Trophoblast cell (in vitro differentiated cells and primary cell): ENCODE results near the gene RANBP17.
A peak's percentile ranks its signal among the peaks of the same experiment; 100 is the strongest.

Source experiments
- DNase-seq, 2 donors: peaks; one replicate each; pipeline ENCODE4 v3.0.0-alpha.2; 2016
- H2AFZ ChIP-seq: 2 replicates; pipeline ENCODE4 v1.6.1; 2013; ENCODE audit warnings: low read length, moderate library complexity, mild to moderate bottlenecking; ENCODE audit not compliant: insufficient read depth, poor library complexity
- H2AK5ac ChIP-seq: 2 replicates; pipeline ENCODE4 v1.6.1; 2013; ENCODE audit warnings: mild to moderate bottlenecking, low read length
- H2BK120ac ChIP-seq: 2 replicates; pipeline ENCODE4 v1.6.1; 2013; ENCODE audit warnings: low read length, mild to moderate bottlenecking, moderate library complexity; ENCODE audit not compliant: insufficient read depth, poor library complexity
- H2BK12ac ChIP-seq: 2 replicates; pipeline ENCODE4 v1.6.1; 2013; ENCODE audit warnings: mild to moderate bottlenecking, low read length, moderate library complexity
- H2BK5ac ChIP-seq: 2 replicates; pipeline ENCODE4 v1.6.1; 2013; ENCODE audit warnings: low read length, low read depth, moderate library complexity, mild to moderate bottlenecking; ENCODE audit not compliant: poor library complexity
- H3K14ac ChIP-seq: 2 replicates; pipeline ENCODE4 v1.6.1; 2013; ENCODE audit warnings: mild to moderate bottlenecking, low read length
- H3K18ac ChIP-seq: 2 replicates; pipeline ENCODE4 v1.6.1; 2013; ENCODE audit warnings: mild to moderate bottlenecking, low read length
- H3K23ac ChIP-seq: 2 replicates; pipeline ENCODE4 v1.6.1; 2013; ENCODE audit warnings: low read length
- H3K27ac ChIP-seq: 2 replicates; pipeline ENCODE4 v1.5.1; 2013; ENCODE audit warnings: low read depth, mild to moderate bottlenecking, inconsistent platforms, low read length, moderate library complexity
- H3K27me3 ChIP-seq: 2 replicates; pipeline ENCODE4 v1.6.1; 2013; ENCODE audit warnings: inconsistent platforms, mild to moderate bottlenecking, low read length, moderate library complexity; ENCODE audit not compliant: insufficient read depth
- H3K36me3 ChIP-seq, 2 experiments: 1 replicate in 1 of 2; 2 replicates in 1 of 2; pipeline ENCODE4 v1.6.1; 2013; ENCODE audit warnings: low read length in 2 of 2, mild to moderate bottlenecking in 2 of 2, moderate library complexity in 1 of 2; ENCODE audit not compliant: insufficient read depth in 2 of 2, control insufficient read depth in 1 of 2
- H3K4ac ChIP-seq: 2 replicates; pipeline ENCODE4 v1.6.1; 2013; ENCODE audit warnings: low read depth, mild to moderate bottlenecking, low read length, moderate library complexity
- H3K4me1 ChIP-seq, 2 experiments: 1 replicate in 1 of 2; 2 replicates in 1 of 2; pipeline ENCODE4 v1.6.1; 2013; ENCODE audit warnings: low read length in 2 of 2, mild to moderate bottlenecking in 2 of 2, moderate library complexity in 1 of 2; ENCODE audit not compliant: insufficient read depth in 2 of 2, control insufficient read depth in 1 of 2
- H3K4me2 ChIP-seq: 2 replicates; pipeline ENCODE4 v1.6.1; 2013; ENCODE audit warnings: inconsistent platforms, mild to moderate bottlenecking, low read length, moderate library complexity
- H3K4me3 ChIP-seq: 2 replicates; pipeline ENCODE4 v1.5.1; 2013; ENCODE audit warnings: mild to moderate bottlenecking, low read depth, low read length, inconsistent platforms
- H3K79me1 ChIP-seq: one replicate; pipeline ENCODE4 v1.6.1; 2013; ENCODE audit warnings: low read length
- H3K79me2 ChIP-seq: 2 replicates; pipeline ENCODE4 v1.6.1; 2013; ENCODE audit warnings: low read length, mild to moderate bottlenecking; ENCODE audit not compliant: control insufficient read depth, insufficient read depth, poor library complexity
- H3K9ac ChIP-seq: 2 replicates; pipeline ENCODE4 v1.6.1; 2013; ENCODE audit warnings: mild to moderate bottlenecking, low read length
- H3K9me3 ChIP-seq: 2 replicates; pipeline ENCODE4 v1.6.1; 2013; ENCODE audit warnings: low read depth, mild to moderate bottlenecking, control low read depth, inconsistent platforms, low read length; ENCODE audit not compliant: insufficient read depth
- H4K12ac ChIP-seq: 2 replicates; pipeline ENCODE4 v1.6.1; 2013; ENCODE audit warnings: low read depth, mild to moderate bottlenecking, low read length, moderate library complexity
- H4K8ac ChIP-seq: 2 replicates; pipeline ENCODE4 v1.6.1; 2013; ENCODE audit warnings: low read depth, mild to moderate bottlenecking, low read length, moderate library complexity
- H4K91ac ChIP-seq: one replicate; pipeline ENCODE4 v1.6.1; 2013; ENCODE audit warnings: low read depth, mild to moderate bottlenecking, low read length, moderate library complexity
- WGBS: extraction: QIAGEN DNeasy Blood & Tissue Kit; methylation state at CpG from one replicate; pipeline ENCODE4 v1.1.7; 2013; ENCODE audit warnings: missing lambda C conversion rate; ENCODE audit not compliant: insufficient read length, insufficient coverage; ENCODE audit errors: extremely low coverage; 5-methylcytosine and 5-hydroxymethylcytosine counted together

RANBP17 gene

DNA sequence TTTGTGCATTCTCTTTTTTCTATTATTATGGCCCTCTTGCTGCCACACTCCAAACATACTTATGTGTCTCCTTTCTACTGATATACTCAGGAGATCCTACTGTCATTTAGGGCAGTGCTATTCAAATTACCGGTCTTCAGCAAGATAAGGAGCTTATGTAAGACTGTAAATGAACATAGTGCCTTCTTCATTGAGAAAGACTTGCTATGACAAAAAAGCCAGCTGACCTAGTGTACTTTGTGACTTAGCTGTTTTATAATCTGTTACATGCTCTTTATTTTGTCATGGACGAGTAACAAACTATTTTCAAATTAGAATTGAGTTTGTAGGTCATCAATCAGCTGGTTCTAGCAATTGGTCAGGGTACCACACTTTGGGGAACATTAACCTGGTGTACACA, 32.8 kb downstream of the RANBP17 start:
- no CpG with 5 or more reads among the region's 2 CpGs for WGBS
- H3K27ac ChIP-seq, result no peak overlapping the region

DNA sequence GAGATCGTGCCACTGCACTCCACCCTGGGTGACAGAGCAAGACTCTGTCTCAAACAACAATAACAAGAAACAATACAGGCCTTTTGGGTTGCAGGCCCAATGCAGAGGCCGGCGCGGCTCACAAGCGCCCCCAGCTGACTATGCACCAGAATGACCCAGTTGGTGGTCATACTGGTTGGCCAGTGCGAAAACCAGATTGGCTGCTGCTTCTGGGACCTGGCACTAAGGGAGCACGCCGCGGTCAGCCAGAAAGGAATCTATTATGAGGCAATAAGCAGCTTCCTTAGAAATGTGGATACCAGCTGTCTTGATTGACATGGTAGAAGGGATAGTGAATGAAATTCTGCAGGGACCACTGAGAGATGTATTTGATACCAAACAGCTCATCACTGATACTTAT, 35.0 kb downstream of the RANBP17 start:
- H3K4me3 ChIP-seq, result no peak overlapping the region
- H3K79me1 ChIP-seq, result no peaks in the 10 kb centered on the region
- H2BK5ac ChIP-seq, result no peak overlapping the region
- H3K36me3 ChIP-seq, result no peaks in the 10 kb centered on the region
- no peak overlapping the region for H3K27ac ChIP-seq
- no peak overlapping the region for H4K8ac ChIP-seq
- no peak overlapping the region for H4K91ac ChIP-seq
- peak; percentile 41 to 64 for DNase-seq
- no peak overlapping the region for H3K9ac ChIP-seq
- H3K4ac ChIP-seq, result no peak overlapping the region
- H3K18ac ChIP-seq, result no peak overlapping the region
- H3K9me3 ChIP-seq, result no peaks in the 10 kb centered on the region
- no peak overlapping the region for H2BK12ac ChIP-seq
- H2AK5ac ChIP-seq, result no peak overlapping the region
- no peak overlapping the region for H3K23ac ChIP-seq
- no peaks in the 10 kb centered on the region for H3K4me1 ChIP-seq
- no peaks in the 10 kb centered on the region for H3K79me2 ChIP-seq
- H3K14ac ChIP-seq, result no peak overlapping the region
- H4K12ac ChIP-seq, result no peak overlapping the region
- no peak overlapping the region for H2AFZ ChIP-seq
- H2BK120ac ChIP-seq, result no peak overlapping the region
- WGBS, result no CpG with 5 or more reads among the region's 9 CpGs
- H3K4me2 ChIP-seq, result no peak overlapping the region
- H3K27me3 ChIP-seq, result no peaks in the 10 kb centered on the region

More for the DNA sequence above, 32.8 kb downstream of the RANBP17 start:
- H3K23ac ChIP-seq, result no peak overlapping the region
- H2BK5ac ChIP-seq, result no peak overlapping the region
- no peaks in the 10 kb centered on the region for H3K9me3 ChIP-seq
- H4K91ac ChIP-seq, result no peak overlapping the region
- H3K4me2 ChIP-seq, result no peak overlapping the region
- no peak overlapping the region for H4K8ac ChIP-seq
- no peak overlapping the region for H4K12ac ChIP-seq
- no peak overlapping the region for H3K9ac ChIP-seq
- no peak overlapping the region for H3K4me3 ChIP-seq
- H2BK12ac ChIP-seq, result no peak overlapping the region
- H2BK120ac ChIP-seq, result no peak overlapping the region
- H3K14ac ChIP-seq, result no peak overlapping the region
- H2AK5ac ChIP-seq, result no peak overlapping the region
- DNase-seq, result no peak
- H3K18ac ChIP-seq, result no peak overlapping the region
- no peak overlapping the region for H2AFZ ChIP-seq
- H3K4ac ChIP-seq, result no peak overlapping the region
- no peaks in the 10 kb centered on the region for H3K36me3 ChIP-seq
- H3K79me1 ChIP-seq, result no peaks in the 10 kb centered on the region
- H3K4me1 ChIP-seq, result no peaks in the 10 kb centered on the region
- H3K27me3 ChIP-seq, result no peaks in the 10 kb centered on the region
- H3K79me2 ChIP-seq, result no peaks in the 10 kb centered on the region

DNA sequence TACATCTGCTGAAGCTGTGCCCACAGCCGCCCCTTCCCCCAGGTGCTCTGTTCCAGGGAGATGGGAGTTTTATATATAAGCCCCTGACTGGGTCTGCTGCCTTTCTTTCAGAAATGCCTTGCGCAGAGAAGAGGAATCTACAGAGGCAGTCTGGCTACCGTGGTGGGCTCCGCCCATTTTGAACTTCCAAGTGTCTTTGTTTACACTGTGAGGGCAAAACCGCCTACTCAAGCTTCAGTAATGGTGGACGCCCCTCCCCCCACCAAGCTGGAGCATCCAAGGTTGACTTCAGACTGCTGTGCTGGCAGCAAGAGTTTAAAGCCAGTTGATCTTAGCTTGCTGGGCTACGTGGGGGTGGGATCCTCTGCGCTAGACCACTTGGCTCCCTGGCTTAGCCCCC, 41.3 kb downstream of the RANBP17 start:
- Histone ChIP-seq H3K9me3 (peaks cover 3% of the 10 kb centered on the region), H3K27ac (no peak overlapping the region), H3K4ac (no peak overlapping the region), H3K4me1 (no peaks in the 10 kb centered on the region), H3K4me2 (no peak overlapping the region), H3K79me1 (no peaks in the 10 kb centered on the region), H2BK12ac (no peak overlapping the region), H4K8ac (no peak overlapping the region), H2BK120ac (no peak overlapping the region), H4K91ac (no peak overlapping the region), H3K79me2 (no peaks in the 10 kb centered on the region), H2AK5ac (no peak overlapping the region), H3K9ac (no peak overlapping the region), H2BK5ac (no peak overlapping the region), H3K27me3 (no peaks in the 10 kb centered on the region), H3K14ac (no peak overlapping the region), H4K12ac (no peak overlapping the region), H2AFZ (no peak overlapping the region), H3K36me3 (peaks cover 0 to 2% of the 10 kb centered on the region in 2 experiments), H3K18ac (no peak overlapping the region), H3K4me3 (no peak overlapping the region), H3K23ac (no peak overlapping the region)
- WGBS, result no CpG with 5 or more reads among the region's 8 CpGs
- no peak for DNase-seq

DNA sequence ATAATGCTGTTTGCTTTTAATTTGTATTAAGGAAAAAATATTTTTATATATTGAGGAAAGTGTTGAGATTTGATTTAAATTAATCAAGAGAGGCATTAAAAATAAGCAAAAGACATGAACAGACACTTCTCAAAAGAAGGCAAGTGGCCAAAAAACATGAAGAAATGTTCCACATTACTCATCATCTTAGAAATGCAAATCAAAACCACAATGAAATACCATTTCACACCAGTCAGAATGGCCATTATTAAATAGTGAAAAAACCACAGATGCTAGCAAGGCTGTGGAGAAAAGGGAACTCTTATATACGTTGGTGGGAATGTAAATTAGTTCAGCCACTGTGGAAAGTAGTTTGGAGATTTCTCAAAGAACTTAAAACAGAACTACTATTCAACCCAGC, 45.9 kb downstream of the RANBP17 start:
- Histone ChIP-seq H3K23ac (no peak overlapping the region), H3K36me3 (peaks cover 0 to 2% of the 10 kb centered on the region in 2 experiments), H3K79me1 (no peaks in the 10 kb centered on the region), H4K8ac (no peak overlapping the region), H2BK5ac (no peak overlapping the region), H3K4ac (no peak overlapping the region), H3K18ac (no peak overlapping the region), H3K14ac (no peak overlapping the region), H3K4me3 (no peak overlapping the region), H3K27ac (no peak overlapping the region), H3K9me3 (peaks cover 3% of the 10 kb centered on the region), H4K12ac (no peak overlapping the region), H2AK5ac (no peak overlapping the region), H4K91ac (no peak overlapping the region), H3K9ac (no peak overlapping the region), H3K79me2 (no peaks in the 10 kb centered on the region), H2AFZ (no peak overlapping the region), H3K4me2 (no peak overlapping the region), H2BK12ac (no peak overlapping the region), H3K27me3 (no peaks in the 10 kb centered on the region), H2BK120ac (no peak overlapping the region), H3K4me1 (no peaks in the 10 kb centered on the region)
- DNase-seq, result no peak
- WGBS, result no CpG with 5 or more reads among the region's 1 CpG
